Islet of Langerhans (tissue), 1 donor: ENCODE measurements around the gene WDR37.
"Not testable (repeated sequence)": the region's sequence is repeated elsewhere in the genome, so short reads cannot be mapped to it uniquely, and the experiment has no call there.

ENCODE experiments used
- FAIRE-seq: peaks from one replicate; lab custom pipeline; 2011; peaks lifted over from hg19 to GRCh38; lab: Jason Lieb, UNC

The WDR37 gene

GRCh38 chr10:1104971-1105370 lies 48.8 kb downstream of the WDR37 start:
- no peak for FAIRE-seq

- no peak for FAIRE-seq
Observed at GRCh38 chr10:1107004-1107403, 50.8 kb downstream of the WDR37 start.

- no peak for FAIRE-seq
Observed at GRCh38 chr10:1107679-1108078, 51.5 kb downstream of the WDR37 start.

DNA sequence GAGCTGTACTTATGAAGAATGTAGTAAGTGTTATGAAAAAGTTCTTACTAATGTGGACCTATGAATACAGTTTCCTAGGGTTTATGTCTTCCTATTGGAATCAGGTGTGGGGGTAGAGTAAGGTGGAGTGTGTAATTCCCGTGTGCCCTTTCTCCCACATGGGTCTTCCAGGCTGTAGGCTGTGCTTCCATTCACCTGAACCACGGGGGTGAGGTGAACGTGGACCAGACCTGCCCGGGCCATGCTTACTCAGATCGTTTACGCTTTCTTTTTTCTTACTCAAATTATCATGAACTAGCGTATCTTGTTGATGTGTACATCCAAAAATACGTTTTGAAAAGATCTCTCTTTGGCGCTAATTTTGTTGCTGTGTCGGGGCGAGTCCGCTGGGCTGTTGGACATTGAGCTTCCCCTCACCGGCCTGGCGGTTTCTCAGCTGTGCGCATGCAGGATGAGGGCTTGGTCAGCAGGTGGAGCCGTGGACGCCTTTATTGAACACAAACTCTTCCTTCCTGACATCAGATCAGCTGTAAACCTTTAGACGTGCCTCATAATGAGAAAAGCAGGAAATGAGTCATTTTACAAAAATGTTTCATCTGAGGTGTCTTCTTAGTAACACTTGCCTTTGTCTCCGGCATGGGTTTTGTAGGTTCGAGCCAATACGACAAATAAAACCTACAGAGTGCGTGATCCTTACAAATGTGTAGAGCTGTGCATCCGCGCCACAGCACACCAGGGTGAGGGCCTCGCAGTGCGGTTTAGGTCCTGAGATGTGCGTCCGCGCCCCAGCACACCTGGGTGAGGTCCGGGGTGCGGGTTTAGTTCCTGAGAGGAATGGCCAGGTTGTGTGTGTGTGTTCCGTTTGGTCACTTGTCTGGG lies 53.8 kb downstream of the WDR37 start:
- peak; percentile 76 for FAIRE-seq

DNA sequence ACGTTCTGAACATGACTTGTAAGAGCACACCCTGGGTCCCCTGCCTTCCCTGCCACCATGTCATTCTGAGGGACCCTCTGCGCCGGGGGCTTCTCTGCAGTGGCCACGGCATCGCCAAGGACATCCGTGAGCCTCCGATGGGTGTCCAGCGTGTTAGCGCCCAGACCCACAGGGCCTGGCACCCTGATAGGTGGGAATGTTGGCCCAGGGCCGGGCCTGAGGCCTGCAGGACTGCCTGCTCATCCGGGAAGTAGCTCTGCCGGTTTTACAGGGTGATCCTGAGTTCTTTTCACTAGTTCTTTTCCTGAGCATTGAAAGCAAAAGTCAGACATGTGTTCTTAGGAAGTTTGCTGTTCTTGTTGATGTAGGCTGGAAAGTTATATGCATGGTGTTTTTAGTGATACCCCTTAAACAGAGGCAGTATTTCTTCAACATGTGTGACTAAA lies 54.5 kb downstream of the WDR37 start:
- no peak for FAIRE-seq

DNA sequence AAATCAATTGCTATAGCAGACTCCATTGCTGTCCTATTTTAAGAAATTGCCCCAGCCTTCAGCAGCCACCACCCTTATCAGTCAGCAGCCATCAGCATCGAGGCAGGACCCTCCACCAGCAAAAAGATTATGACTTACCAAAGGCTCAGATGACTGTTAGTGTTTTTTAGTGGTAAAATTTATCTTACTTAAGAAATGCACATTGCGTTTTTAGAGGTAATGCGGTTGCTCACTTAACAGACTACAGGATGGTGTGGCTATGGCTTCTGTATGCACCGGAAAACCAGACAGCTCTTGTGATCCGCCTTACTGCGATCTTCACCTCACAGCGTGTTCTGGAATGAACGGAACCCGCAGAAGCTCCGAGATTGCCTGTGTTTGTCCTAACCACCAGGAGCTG lies 58.1 kb downstream of the WDR37 start:
- no peak for FAIRE-seq

GRCh38 chr10:1114719-1115606 lies 58.8 kb downstream of the WDR37 start:
- peak; percentile 58 for FAIRE-seq

DNA sequence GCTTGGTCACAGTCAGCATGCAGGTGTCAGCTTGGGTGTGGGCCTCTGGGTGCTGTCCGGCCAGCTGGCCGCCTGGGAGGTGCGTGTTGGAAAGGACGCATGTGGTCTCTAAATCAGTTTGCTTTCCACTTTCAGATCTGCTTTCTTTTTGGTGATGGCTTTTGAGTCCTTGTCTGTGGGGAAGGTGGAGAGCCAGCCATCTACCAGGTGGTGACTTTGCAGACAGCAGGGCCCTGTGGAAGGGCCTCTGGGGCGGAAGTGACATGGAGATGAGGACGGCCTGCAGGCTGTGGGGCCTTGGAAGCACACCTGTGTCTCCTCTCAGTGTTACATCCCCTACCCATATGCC lies 59.4 kb downstream of the WDR37 start:
- FAIRE-seq: no peak

GRCh38 chr10:1116051-1116450 lies 59.9 kb downstream of the WDR37 start:
- no peak for FAIRE-seq

DNA sequence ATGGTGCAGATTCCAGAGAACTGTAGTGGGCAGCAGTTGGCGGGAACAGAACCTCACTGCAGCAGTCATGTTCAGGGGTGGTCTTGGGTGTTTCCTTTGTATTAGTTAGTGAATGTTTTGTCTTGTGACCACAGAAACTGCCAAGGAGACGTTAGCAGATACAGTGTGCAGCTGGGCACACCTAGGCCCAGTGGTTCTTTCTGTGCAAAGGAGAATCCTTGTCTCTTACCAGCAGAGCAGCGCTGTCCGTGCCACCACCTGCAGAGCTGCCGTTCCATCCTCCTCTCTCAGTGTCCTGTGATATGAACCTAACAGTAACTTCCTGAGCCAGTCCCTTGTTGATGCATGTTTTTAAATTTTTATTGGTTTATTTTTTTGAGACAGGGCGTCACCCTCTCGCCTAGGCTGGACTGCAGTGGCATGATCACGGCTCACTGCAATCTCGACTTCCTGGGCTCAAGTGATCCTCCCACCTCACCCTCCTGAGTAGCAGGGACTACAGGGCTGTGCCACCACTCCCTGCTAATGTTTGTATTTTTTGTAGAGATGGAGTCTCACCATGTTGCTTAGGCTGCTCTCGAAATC lies 60.6 kb downstream of the WDR37 start:
- FAIRE-seq: no peak

DNA sequence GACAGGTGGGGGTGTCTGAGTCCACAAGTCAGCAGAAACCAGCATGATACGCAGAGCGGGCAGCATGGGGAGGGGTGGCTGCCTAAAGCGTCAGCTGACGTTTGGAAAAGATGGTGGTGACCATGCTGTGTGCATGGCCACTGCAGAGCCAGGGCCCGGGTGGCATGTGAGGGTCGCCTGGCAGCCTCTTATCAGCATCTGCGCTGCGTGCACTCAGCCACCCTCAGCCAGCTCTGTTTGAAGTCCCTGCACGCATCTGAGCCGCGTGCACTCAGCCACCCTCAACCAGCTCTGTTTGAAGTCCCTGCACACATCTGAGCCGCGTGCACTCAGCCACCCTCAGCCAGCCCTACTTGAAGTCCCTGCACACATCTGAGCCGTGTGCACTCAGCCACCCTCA lies 61.5 kb downstream of the WDR37 start:
- no peak for FAIRE-seq

DNA sequence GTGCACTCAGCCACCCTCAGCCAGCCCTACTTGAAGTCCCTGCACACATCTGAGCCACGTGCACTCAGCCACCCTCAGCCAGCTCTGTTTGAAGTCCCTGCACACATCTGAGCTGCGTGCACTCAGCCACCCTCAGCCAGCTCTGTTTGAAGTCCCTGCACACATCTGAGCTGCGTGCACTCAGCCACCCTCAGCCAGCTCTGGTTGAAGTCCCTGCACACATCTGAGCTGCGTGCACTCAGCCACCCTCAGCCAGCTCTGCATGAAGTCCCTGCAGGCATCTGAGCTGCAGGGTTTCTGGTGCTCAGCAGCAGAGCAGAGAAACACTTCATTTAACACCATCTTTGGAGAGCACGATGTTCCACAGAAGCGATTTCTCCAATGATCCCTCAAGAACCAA lies 62.1 kb downstream of the WDR37 start:
- not testable (repeated sequence) for FAIRE-seq

GRCh38 chr10:1119027-1119426 lies 62.8 kb downstream of the WDR37 start:
- no peak for FAIRE-seq

DNA sequence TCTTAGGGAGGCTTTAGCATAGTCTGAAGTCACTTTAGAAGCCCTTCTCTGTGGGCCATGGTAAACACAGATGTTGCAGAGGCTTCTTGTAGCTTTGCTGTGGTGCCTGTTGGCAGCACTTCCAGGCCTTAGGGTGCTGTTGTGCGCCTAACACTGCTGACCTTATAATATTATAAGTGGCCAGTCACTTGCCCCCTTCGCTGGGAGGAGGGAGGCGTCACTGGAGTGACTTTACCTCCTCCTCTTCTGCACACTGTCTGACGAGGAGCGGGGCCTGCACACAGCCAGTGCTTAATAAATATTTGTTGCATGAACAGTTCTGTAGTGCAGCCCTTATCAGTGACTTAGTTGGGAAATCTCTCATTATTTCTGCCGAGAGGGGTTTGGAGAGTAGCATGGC lies 63.3 kb downstream of the WDR37 start:
- no peak for FAIRE-seq

DNA sequence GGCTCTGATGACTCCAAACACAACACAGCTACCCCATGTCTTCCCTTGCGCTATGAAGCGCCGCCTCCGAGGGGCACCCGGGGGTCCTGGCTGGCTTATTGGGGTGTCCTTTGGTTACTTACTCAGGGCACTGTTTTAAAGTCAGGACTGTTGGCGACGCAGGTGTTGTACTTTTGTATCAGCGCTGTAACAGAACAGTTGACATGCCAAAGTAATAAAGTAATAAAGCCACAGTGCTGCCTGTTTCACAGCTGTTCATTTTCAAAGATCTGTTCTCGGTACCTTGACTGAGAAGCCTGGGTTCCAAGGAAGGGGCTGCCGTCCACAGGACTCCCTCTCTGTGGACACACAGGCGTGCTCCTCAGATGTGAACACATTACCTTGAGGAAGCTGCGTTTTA lies 64.1 kb downstream of the WDR37 start:
- no peak for FAIRE-seq

- no peak for FAIRE-seq
Observed at GRCh38 chr10:1120801-1121211, 64.6 kb downstream of the WDR37 start.

GRCh38 chr10:1121271-1121970 lies 65.2 kb downstream of the WDR37 start:
- FAIRE-seq: no peak

- FAIRE-seq: no peak
Observed at GRCh38 chr10:1122349-1122748, 66.2 kb downstream of the WDR37 start.

DNA sequence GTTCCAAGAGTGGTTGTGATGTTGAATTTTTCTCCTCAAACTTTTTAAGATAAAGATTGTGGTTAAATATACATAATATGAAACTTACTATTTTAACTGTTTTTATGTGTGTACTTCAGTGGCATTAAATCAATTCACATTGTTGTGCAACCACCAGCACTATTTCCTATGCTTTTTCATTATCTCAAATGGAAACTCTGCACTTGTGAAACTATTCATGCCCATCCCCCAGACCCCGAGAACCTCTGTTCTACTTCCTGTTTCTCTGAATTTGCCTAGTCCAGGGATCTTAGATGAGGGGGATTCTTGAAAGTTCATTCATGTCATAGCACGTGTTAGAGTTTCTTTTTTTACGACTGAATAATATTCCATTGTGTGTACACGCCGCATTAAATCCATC lies 67.0 kb downstream of the WDR37 start:
- peak; percentile 38 for FAIRE-seq

- FAIRE-seq: no peak
Observed at GRCh38 chr10:1123972-1124371, 67.8 kb downstream of the WDR37 start.

DNA sequence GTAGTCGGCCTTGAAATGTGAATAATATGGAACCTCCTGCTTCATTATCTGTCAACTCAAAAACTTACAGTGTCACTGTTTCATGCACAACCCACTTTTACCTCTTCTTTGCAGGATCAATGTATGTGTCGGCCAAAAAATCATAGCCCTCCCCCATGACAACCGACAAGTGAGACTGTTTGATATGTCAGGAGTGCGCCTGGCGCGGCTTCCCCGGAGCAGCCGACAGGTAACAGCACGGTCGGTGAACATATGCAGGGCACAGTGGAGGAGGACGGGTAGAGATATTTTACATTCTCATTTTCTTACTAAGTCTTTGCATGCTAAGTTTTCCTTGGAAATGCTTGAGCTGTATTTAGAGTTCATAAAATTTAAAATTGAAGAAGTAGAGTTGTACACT lies 68.6 kb downstream of the WDR37 start:
- FAIRE-seq: no peak

- no peak for FAIRE-seq
Observed at GRCh38 chr10:1126461-1126860, 70.3 kb downstream of the WDR37 start.
